ENCODE measurements around the gene CLINT1. TPM values are rescaled to one million over a fixed set of nuclear protein-coding genes. Genes with fewer than 3 reads are reported as not detected.

CLINT1 gene
- total RNA-seq, 4 donors from 2014 or later = 83.9 to 123 (median 99.1) TPM

- ATAC-seq (ENCODE audit: low FRiP score) (no peak), DNase-seq (ENCODE audit: low spot score) (no peak)
- no peak for TF ChIP-seq CTCF (IDR thresholded peaks at IDR 0.05)
These were observed 123.0 kb downstream of the CLINT1 start for GRCh38 chr5:157735991-157736390.

Small RNA genes within 50 kb of the gene (small RNA-seq; reads per million reads assigned to genes)
- gene AC026407.1 = not detected
- not detected for gene RNU6-260P

Other genes with a start within 250 kb of the CLINT1 start
- under 1 TPM in 1 of 4 donors, not detected in 3; 0.12 TPM for gene SOX30, start 206.7 kb downstream of the CLINT1 start, total RNA-seq
- not detected for gene C5orf52, start 187.6 kb downstream of the CLINT1 start, total RNA-seq
- gene THG1L, start 127.7 kb downstream of the CLINT1 start, total RNA-seq = 10 to 100 TPM in 3 of 4 donors, 1 to 10 TPM in 1; 9.8 to 12.1 (median 11.1) TPM
- 1 to 10 TPM; 1.8 to 4.3 (median 2.7) TPM for gene LSM11, start 115.4 kb downstream of the CLINT1 start, total RNA-seq